ENCODE measurements around the gene PRICKLE3.

Gene PRICKLE3

DNA sequence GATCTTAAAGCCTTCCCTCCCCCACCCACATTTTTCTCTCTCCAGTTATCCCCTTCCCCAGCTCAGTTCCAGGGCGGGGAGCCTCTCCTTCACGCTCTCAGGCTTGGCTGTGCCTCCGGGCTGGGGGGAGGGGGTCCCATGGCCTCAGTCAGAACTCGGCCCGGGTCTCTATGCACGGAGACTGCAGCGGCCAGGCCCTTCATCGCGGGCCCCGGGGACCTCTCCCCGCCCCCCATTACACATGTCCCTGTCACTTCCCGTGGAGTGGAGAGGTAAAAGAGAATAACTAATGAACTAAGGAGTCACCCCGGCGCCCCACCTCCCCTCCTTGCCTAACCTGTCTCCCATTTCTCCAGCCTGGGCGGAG, 838 bp upstream of the PRICKLE3 start:
- DNase-seq (ENCODE audit: extremely low read depth, low read depth) = no peak
- no peak overlapping the region for H3K4me3 ChIP-seq (replicated peaks; ENCODE audit: low read depth, low read length)
- TF ChIP-seq, protein P1, sequence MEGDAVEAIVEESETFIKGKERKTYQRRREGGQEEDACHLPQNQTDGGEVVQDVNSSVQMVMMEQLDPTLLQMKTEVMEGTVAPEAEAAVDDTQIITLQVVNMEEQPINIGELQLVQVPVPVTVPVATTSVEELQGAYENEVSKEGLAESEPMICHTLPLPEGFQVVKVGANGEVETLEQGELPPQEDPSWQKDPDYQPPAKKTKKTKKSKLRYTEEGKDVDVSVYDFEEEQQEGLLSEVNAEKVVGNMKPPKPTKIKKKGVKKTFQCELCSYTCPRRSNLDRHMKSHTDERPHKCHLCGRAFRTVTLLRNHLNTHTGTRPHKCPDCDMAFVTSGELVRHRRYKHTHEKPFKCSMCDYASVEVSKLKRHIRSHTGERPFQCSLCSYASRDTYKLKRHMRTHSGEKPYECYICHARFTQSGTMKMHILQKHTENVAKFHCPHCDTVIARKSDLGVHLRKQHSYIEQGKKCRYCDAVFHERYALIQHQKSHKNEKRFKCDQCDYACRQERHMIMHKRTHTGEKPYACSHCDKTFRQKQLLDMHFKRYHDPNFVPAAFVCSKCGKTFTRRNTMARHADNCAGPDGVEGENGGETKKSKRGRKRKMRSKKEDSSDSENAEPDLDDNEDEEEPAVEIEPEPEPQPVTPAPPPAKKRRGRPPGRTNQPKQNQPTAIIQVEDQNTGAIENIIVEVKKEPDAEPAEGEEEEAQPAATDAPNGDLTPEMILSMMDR (IDR thresholded peaks at IDR 0.05; ENCODE audit: low read depth, low read length, missing control alignments) = no peak

DNA sequence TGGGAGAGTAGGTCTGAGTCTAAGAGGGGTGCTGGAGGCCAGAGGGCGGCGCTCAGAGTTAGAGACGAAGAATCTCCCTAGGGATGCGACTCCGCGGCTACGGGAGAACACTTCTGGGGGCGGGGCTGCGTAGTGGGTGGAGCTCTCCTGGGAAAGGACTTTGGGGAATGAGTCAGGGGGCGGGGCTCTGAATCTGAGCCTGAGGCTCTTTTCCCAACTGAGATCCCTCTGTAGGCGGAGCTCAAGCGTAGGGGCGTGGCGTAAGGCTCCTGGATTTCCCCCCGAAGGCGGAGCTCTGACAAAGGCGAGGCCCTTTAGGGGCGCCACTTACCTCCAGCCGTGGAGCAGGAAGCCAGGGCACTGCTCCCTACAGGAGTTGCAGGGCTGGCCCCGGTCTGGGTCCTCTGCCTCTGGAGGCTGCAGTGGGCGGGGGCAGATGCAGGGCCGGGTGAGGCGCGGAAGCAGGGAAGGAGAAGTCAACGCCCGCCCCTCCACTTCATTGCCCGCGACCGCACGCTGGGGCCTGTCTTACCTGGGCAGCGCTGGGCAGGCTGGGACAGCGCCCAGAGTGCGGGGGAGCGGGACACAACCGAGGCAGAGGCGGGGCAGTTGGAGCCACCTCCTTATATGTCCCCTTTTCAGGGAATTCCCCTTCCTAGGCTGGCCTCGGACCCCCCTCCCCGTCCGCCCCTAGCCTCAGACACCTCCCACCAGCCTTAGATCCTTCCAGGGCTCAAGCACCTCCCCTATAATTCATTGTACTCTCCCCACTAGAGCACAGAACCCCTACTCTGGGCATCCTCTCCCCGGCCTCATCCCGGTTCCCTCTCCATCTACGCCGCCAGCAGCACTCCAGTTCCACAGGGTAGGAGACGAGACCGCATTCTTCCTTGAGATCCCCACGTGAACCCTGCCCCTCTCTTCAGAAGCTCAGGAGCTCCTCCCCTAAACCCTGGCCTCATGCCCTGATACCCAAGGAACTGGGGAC, 1.6 kb downstream of the PRICKLE3 start:
- DNase-seq (ENCODE audit: extremely low read depth, low read depth) = peak; percentile 76

DNA sequence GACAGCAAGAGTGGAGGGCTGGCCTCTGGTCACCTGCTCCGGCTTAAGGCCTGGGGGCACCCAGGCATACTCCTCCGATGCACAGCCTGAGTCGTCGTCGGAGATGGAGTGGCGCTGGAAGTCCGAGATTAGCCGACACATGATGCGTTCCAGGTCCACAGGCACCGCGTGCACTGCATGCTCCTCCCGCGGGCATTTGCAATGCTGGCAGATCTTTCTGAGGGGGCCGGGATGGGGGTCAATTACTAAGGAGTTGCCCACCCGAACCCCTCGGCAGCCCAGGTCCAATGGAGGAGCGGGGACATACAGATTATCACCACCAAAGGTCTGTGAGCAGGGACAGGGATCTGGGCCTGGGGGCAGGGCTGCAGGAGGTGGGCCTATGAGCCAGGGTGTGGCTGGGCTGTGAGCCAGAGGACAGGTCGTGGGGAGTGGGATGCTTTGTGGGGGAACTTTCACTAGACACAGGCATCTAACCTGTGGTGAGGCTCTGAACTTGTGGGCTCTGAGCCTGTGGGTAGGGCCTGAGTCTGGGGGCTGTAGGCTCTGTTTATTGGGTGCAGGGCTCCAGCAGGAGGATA, 2.4 kb downstream of the PRICKLE3 start:
- H3K4me3 ChIP-seq (replicated peaks; ENCODE audit: low read depth, low read length) = peak overlapping the region; percentile 19
- TF ChIP-seq, protein P1 (IDR thresholded peaks at IDR 0.05; ENCODE audit: low read depth, low read length, missing control alignments) = no peak
- DNase-seq (ENCODE audit: extremely low read depth, low read depth) = no peak

More for the DNA sequence above, 1.6 kb downstream of the PRICKLE3 start:
- TF ChIP-seq, protein P1 (IDR thresholded peaks at IDR 0.05; ENCODE audit: low read depth, low read length, missing control alignments) = no peak
- H3K4me3 ChIP-seq (replicated peaks; ENCODE audit: low read depth, low read length) = peak overlapping the region; percentile 60

DNA sequence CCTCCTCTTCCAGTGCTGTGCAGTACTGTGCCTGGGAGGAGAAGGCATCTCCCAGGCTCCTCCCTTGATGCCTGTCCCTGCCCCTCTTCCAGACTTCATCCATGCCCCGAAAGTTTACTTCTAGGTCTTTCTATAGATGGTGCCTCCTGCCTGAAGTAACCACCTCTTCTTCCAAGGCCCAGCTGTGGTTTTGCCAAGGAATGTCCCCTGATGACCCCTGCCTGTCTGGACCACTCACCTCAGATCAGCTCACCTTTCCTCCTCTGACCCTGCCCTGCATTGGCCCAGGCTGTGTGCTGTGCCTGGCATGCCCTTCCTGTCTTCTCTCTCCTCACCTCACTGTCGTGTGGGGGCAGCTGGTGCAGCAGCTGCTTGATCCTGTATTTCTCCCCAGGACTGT, 6.8 kb downstream of the PRICKLE3 start:
- TF ChIP-seq, protein P1 (IDR thresholded peaks at IDR 0.05; ENCODE audit: low read depth, low read length, missing control alignments) = no peak
- H3K4me3 ChIP-seq (replicated peaks; ENCODE audit: low read depth, low read length) = no peak overlapping the region
- DNase-seq (ENCODE audit: extremely low read depth, low read depth) = no peak

DNA sequence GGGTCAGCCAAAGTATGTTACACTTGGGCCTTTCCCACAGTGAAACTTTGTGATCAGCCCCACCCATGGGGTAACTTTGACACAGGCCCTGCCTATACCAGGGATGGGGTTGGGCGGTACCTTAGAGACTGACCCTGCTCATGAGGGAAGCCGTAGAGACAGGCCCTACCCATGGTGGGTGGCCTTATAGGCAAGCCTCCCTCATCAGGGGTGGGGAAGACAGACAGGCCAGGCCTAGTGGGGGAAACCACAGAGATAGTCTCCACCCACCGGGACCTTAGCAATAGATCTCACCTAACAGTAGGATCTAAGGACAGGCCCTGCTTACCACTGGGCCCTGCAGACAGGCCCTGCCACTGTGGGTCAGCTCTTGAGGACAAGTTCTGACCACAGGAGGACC, 7.6 kb downstream of the PRICKLE3 start:
- TF ChIP-seq, protein P1 (IDR thresholded peaks at IDR 0.05; ENCODE audit: low read depth, low read length, missing control alignments) = no peak
- no peak for DNase-seq (ENCODE audit: extremely low read depth, low read depth)
- H3K4me3 ChIP-seq (replicated peaks; ENCODE audit: low read depth, low read length) = no peak overlapping the region

DNA sequence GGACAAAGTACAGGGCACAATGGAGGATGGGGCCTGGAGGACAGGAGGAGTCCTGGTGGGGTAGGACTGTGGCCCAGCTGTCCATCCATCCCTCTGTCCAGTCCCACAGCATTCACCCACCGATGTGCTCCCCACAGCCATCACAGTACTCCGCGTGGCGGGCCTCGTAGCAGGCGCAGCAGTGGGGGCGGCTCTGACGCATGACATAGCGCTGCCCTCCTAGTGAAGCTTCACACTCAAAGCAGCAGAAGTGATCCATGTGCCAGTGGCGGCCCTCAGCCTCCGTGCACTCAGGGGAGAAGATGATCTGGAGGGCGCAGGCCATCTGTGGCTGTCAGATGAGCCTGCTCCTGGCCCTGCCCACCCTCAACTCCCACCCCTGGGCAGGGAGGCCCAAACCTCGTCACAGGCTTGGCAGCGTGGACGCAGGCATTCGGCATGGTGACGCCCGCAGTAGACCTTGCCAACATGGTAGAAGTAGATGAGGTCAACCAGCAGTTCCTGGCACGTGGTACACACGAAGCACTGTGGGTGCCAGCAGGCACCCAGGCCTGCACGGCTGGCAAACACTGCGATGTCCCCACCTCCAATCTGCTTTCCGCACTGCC, 8.2 kb downstream of the PRICKLE3 start:
- TF ChIP-seq, protein P1 (IDR thresholded peaks at IDR 0.05; ENCODE audit: low read depth, low read length, missing control alignments) = no peak
- no peak for DNase-seq (ENCODE audit: extremely low read depth, low read depth)
- no peak overlapping the region for H3K4me3 ChIP-seq (replicated peaks; ENCODE audit: low read depth, low read length)

Measured in HFF-Myc (cell line).